HepG2 (cell line): ENCODE measurements around the gene SRRM3. TPM values are rescaled to one million over a fixed set of nuclear protein-coding genes. Genes with fewer than 3 reads are reported as not detected.

Experiments used
- FOXO1 ChIP-seq: sonication (generic); formaldehyde crosslinking; IDR thresholded peaks from 2 replicates; pipeline ENCODE4 v1.4.0; 2020; ENCODE audit warnings: missing genetic modification reagents
- ZNF512B ChIP-seq: sonication (generic); formaldehyde crosslinking; IDR thresholded peaks from 2 replicates; pipeline ENCODE4 v1.5.1; 2020; ENCODE audit warnings: missing genetic modification reagents, mild to moderate bottlenecking, borderline replicate concordance
- ZNF614 ChIP-seq: IDR thresholded peaks from 2 replicates; pipeline ENCODE4 v1.6.1; 2018; ENCODE audit warnings: missing biosample characterization, missing genetic modification reagents, inconsistent platforms, borderline replicate concordance
- polyA plus RNA-seq, 8 experiments: library from polyadenylated mRNA; depleted of rRNA in 3 of 8; stranded (reverse) in 7 of 8; unstranded in 1 of 8; fragments of >200 nt; fragmentation: Illumina TruSeq in 4 of 8; extraction: Trizol in 4 of 8; gene quantifications; 2 replicates each; pipeline versions ENCODE4 v1.2.1 to v1.2.3, GENCODE V29; 2011 to 2016; ENCODE audit warnings: low read depth in 4 of 8, missing spikeins in 1 of 8, mixed read lengths in 1 of 8; ENCODE audit not compliant: insufficient read depth in 1 of 8
- total RNA-seq, 5 experiments: library from RNA; depleted of rRNA; stranded (reverse); fragments of >200 nt; fragmentation: Illumina TruSeq; extraction: Trizol; gene quantifications; 2 replicates each; pipeline ENCODE4 v1.2.3, GENCODE V29; 2016; ENCODE audit warnings: low read depth in 1 of 5
- TF ChIP-seq, protein P1 (sequence below): sonication (generic); formaldehyde crosslinking; IDR thresholded peaks from 2 replicates; pipeline ENCODE4 v1.8.0; 2022; ENCODE audit warnings: missing genetic modification reagents, mild to moderate bottlenecking, borderline replicate concordance
- TF ChIP-seq, protein P2 (sequence below): sonication (generic); formaldehyde crosslinking; IDR thresholded peaks from 2 replicates; pipeline ENCODE4 v1.4.0; 2020; ENCODE audit warnings: missing genetic modification reagents
- TF ChIP-seq, protein P3 (sequence below): sonication (generic); formaldehyde crosslinking; IDR thresholded peaks from 2 replicates; pipeline ENCODE4 v1.8.0; 2023; ENCODE audit warnings: mild to moderate bottlenecking, missing genetic modification reagents

The SRRM3 gene
- total and polyA plus RNA-seq, 2 of the 13 experiments (the other 11 are each of a cell fraction or from before 2014, with no cell fraction given): 0.13 to 0.54 TPM

GRCh38 chr7:76291351-76292212 lies 89.9 kb downstream of the SRRM3 start (continued):
- TF ChIP-seq, protein P1, sequence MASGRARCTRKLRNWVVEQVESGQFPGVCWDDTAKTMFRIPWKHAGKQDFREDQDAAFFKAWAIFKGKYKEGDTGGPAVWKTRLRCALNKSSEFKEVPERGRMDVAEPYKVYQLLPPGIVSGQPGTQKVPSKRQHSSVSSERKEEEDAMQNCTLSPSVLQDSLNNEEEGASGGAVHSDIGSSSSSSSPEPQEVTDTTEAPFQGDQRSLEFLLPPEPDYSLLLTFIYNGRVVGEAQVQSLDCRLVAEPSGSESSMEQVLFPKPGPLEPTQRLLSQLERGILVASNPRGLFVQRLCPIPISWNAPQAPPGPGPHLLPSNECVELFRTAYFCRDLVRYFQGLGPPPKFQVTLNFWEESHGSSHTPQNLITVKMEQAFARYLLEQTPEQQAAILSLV (CRISPR knock-in tag): no peak
- TF ChIP-seq, protein P2, sequence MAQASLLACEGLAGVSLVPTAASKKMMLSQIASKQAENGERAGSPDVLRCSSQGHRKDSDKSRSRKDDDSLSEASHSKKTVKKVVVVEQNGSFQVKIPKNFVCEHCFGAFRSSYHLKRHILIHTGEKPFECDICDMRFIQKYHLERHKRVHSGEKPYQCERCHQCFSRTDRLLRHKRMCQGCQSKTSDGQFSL (CRISPR knock-in tag): peak; percentile 78
- 0 out of 2 replicates have a peak, but pooled peaks have one; percentile 72 for TF ChIP-seq ZNF614 (CRISPR knock-in tag)
- peak; percentile 36; the same call in 1 of the 2 replicates for TF ChIP-seq FOXO1 (CRISPR knock-in tag)
- TF ChIP-seq, protein P3, sequence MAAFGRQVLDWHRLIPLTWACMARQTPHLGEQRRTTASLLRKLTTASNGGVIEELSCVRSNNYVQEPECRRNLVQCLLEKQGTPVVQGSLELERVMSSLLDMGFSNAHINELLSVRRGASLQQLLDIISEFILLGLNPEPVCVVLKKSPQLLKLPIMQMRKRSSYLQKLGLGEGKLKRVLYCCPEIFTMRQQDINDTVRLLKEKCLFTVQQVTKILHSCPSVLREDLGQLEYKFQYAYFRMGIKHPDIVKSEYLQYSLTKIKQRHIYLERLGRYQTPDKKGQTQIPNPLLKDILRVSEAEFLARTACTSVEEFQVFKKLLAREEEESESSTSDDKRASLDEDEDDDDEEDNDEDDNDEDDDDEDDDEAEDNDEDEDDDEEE (CRISPR knock-in tag): no peak
- TF ChIP-seq ZNF512B (CRISPR knock-in tag): peak; percentile 64; the same call in 1 of the 2 replicates
- TF ChIP-seq, all 625 proteins: peak for 167
